Mesenchymal stem cell (in vitro differentiated cells and primary cell): Measurements from ENCODE around the gene CHCHD6.

Experiments
- DNase-seq: peaks from one replicate; pipeline ENCODE4 v3.0.0-alpha.2; 2013
- H2AFZ ChIP-seq: one replicate; pipeline ENCODE4 v1.6.1; 2013; ENCODE audit warnings: low read depth, mild to moderate bottlenecking, control low read depth, inconsistent platforms, low read length, moderate library complexity
- H2AK5ac ChIP-seq: 2 replicates; pipeline ENCODE4 v1.6.1; 2013; ENCODE audit warnings: low read length, moderate library complexity, mild to moderate bottlenecking, inconsistent platforms; ENCODE audit not compliant: severe bottlenecking
- H2BK120ac ChIP-seq: one replicate; pipeline ENCODE4 v1.6.1; 2013; ENCODE audit warnings: low read depth, mild to moderate bottlenecking, inconsistent platforms, low read length, moderate library complexity
- H2BK12ac ChIP-seq, 2 experiments: one replicate each; pipeline ENCODE4 v1.6.1; 2013; ENCODE audit warnings: inconsistent platforms in 2 of 2, low read length in 2 of 2, mild to moderate bottlenecking in 2 of 2, moderate library complexity in 2 of 2, control low read depth in 1 of 2
- H2BK15ac ChIP-seq: one replicate; pipeline ENCODE4 v1.6.1; 2013; ENCODE audit warnings: mild to moderate bottlenecking, low read depth, inconsistent platforms; ENCODE audit not compliant: poor library complexity, severe bottlenecking
- H2BK5ac ChIP-seq: 2 replicates; pipeline ENCODE4 v1.6.1; 2013; ENCODE audit warnings: low read depth, mild to moderate bottlenecking, low read length, control low read depth, inconsistent platforms; ENCODE audit not compliant: poor library complexity, severe bottlenecking
- H3K14ac ChIP-seq, 2 experiments: one replicate each; pipeline ENCODE4 v1.6.1; 2013; ENCODE audit warnings: inconsistent platforms in 2 of 2, low read length in 2 of 2, control low read depth in 1 of 2, mild to moderate bottlenecking in 1 of 2, moderate library complexity in 1 of 2
- H3K18ac ChIP-seq, 2 experiments: one replicate each; pipeline ENCODE4 v1.6.1; 2013; ENCODE audit warnings: inconsistent platforms in 2 of 2, low read length in 2 of 2, control low read depth in 1 of 2, low read depth in 1 of 2, mild to moderate bottlenecking in 1 of 2
- H3K23ac ChIP-seq, 2 experiments: one replicate each; pipeline ENCODE4 v1.6.1; 2013; ENCODE audit warnings: inconsistent platforms in 2 of 2, low read length in 2 of 2, mild to moderate bottlenecking in 2 of 2, moderate library complexity in 2 of 2, control low read depth in 1 of 2
- H3K27ac ChIP-seq: 2 replicates; pipeline ENCODE4 v1.5.1; 2013; ENCODE audit warnings: mild to moderate bottlenecking, moderate library complexity, low read length, control low read depth, inconsistent platforms; ENCODE audit not compliant: poor library complexity, severe bottlenecking
- H3K27me3 ChIP-seq, 2 experiments: 2 replicates each; pipeline versions ENCODE4 v1.6.1 to v1.7.0; 2013; ENCODE audit warnings: low read length in 2 of 2, mild to moderate bottlenecking in 2 of 2, moderate library complexity in 2 of 2, control low read depth in 1 of 2, inconsistent platforms in 1 of 2; ENCODE audit not compliant: control insufficient read depth in 1 of 2, insufficient read depth in 1 of 2
- H3K36me3 ChIP-seq, 2 experiments: 2 replicates each; pipeline versions ENCODE4 v1.6.1 to v1.7.0; 2013; ENCODE audit warnings: low read length in 2 of 2, control low read depth in 1 of 2, inconsistent platforms in 1 of 2, low read depth in 1 of 2, mild to moderate bottlenecking in 1 of 2; ENCODE audit not compliant: insufficient read depth in 2 of 2, control insufficient read depth in 1 of 2
- H3K4ac ChIP-seq, 2 experiments: one replicate each; pipeline ENCODE4 v1.6.1; 2013; ENCODE audit warnings: inconsistent platforms in 2 of 2, low read length in 2 of 2, mild to moderate bottlenecking in 2 of 2, moderate library complexity in 2 of 2, control low read depth in 1 of 2, low read depth in 1 of 2
- H3K4me1 ChIP-seq: 2 replicates; pipeline ENCODE4 v1.6.1; 2013; ENCODE audit warnings: low read depth, low read length, control low read depth; ENCODE audit not compliant: control insufficient read depth, insufficient read depth
- H3K4me2 ChIP-seq: 2 replicates; pipeline ENCODE4 v1.6.1; 2013; ENCODE audit warnings: low read length, mild to moderate bottlenecking, inconsistent platforms; ENCODE audit not compliant: poor library complexity, severe bottlenecking
- H3K4me3 ChIP-seq, 2 experiments: 2 replicates each; pipeline versions ENCODE4 v1.5.1 to v1.7.0; 2013; ENCODE audit warnings: low read length in 2 of 2, mild to moderate bottlenecking in 2 of 2, control low read depth in 1 of 2, low read depth in 1 of 2; ENCODE audit not compliant: insufficient read depth in 1 of 2
- H3K79me1 ChIP-seq: replicated peaks from 2 replicates; pipeline ENCODE4 v1.6.1; 2013; ENCODE audit warnings: mild to moderate bottlenecking, control low read depth, low read length, inconsistent platforms; ENCODE audit not compliant: poor library complexity, severe bottlenecking
- H3K9ac ChIP-seq: 2 replicates; pipeline ENCODE4 v1.7.0; 2013; ENCODE audit warnings: mild to moderate bottlenecking, low read length, moderate library complexity
- H3K9me3 ChIP-seq: 2 replicates; pipeline ENCODE4 v1.7.0; 2013; ENCODE audit warnings: mild to moderate bottlenecking, low read length; ENCODE audit not compliant: control insufficient read depth
- H4K8ac ChIP-seq: one replicate; pipeline ENCODE4 v1.6.1; 2013; ENCODE audit warnings: inconsistent platforms, mild to moderate bottlenecking, low read length, moderate library complexity
- H4K91ac ChIP-seq: one replicate; pipeline ENCODE4 v1.6.1; 2013; ENCODE audit warnings: mild to moderate bottlenecking, low read length, inconsistent platforms
- WGBS: methylation state at CpG from one replicate; pipeline ENCODE4 v1.1.7; 2013; ENCODE audit warnings: mixed read lengths; 5-methylcytosine and 5-hydroxymethylcytosine counted together

The CHCHD6 gene

DNA sequence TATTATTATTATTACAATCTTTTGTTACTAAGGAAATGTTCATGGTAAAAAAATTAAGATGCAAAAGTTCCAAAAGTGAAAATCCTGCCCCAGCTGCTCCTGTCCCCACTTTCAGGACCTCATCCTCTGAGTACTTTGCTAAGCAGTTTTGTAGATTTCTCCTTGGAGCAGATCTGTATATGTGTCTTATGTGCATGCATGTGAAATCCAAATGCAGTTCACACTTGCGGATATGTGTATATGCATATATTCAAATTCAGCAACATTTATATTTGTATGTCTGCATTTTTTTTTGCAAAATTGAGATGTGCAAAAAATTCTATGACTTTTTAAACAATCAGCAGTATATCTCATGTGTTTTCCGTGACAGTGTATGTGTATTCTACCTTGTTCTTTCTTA lies 19.2 kb downstream of the CHCHD6 start:
- Histone ChIP-seq H3K14ac (no peak overlapping the region), H3K4me3 (no peak overlapping the region), H3K4me2 (no peak overlapping the region), H3K4ac (no peak overlapping the region), H2BK15ac (no peak overlapping the region), H2BK5ac (no peak overlapping the region), H4K91ac (no peak overlapping the region), H3K18ac (no peak overlapping the region), H3K27ac (no peak overlapping the region), H4K8ac (no peak overlapping the region), H3K27me3 (no peaks in the 10 kb centered on the region), H3K79me1 (peaks cover 28% of the 10 kb centered on the region), H3K23ac (no peak overlapping the region), H3K9me3 (peaks cover 12% of the 10 kb centered on the region), H2AK5ac (no peak overlapping the region), H3K9ac (no peak overlapping the region), H2BK12ac (no peak overlapping the region), H3K4me1 (peaks cover 5% of the 10 kb centered on the region), H2BK120ac (no peak overlapping the region), H3K36me3 (peaks cover 7 to 12% of the 10 kb centered on the region in 2 experiments), H2AFZ (no peak overlapping the region)
- no peak for DNase-seq
- 100% methylated on average over 1 of the region's 2 CpGs for WGBS

DNA sequence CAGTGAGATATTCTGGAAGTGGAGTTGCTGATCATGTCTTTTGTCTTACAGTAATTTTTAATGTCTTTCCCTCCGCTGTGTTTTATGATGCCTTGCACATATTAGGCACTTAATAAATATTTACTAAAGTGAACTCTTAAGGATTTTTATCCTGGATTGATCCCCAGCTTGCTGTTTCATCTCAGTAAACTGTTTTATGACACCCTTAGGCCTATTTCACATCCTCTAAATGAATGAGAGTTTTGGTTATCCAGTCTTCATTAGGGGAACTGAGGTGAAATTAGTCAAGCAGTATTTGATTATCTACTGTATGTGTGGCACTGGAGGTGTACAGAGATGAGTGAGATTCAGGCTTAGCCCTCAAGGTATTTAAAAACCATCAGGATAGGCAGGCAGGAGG lies 19.8 kb downstream of the CHCHD6 start:
- H2BK15ac ChIP-seq = no peak overlapping the region
- DNase-seq = no peak
- no peak overlapping the region for H3K18ac ChIP-seq
- no peak overlapping the region for H2BK120ac ChIP-seq
- H3K9ac ChIP-seq = no peak overlapping the region
- no peak overlapping the region for H2AFZ ChIP-seq
- H3K4me2 ChIP-seq = no peak overlapping the region
- peaks cover 24% of the 10 kb centered on the region for H3K79me1 ChIP-seq
- H3K14ac ChIP-seq = no peak overlapping the region
- no peak overlapping the region for H2BK5ac ChIP-seq
- H3K4ac ChIP-seq = no peak overlapping the region
- H3K27ac ChIP-seq = no peak overlapping the region
- no peak overlapping the region for H3K23ac ChIP-seq
- peaks cover 7 to 11% of the 10 kb centered on the region in 2 experiments for H3K36me3 ChIP-seq
- peaks cover 12% of the 10 kb centered on the region for H3K9me3 ChIP-seq
- no CpG with 5 or more reads among the region's 1 CpG for WGBS
- no peak overlapping the region for H4K8ac ChIP-seq
- no peaks in the 10 kb centered on the region for H3K27me3 ChIP-seq
- H3K4me3 ChIP-seq = no peak overlapping the region
- peaks cover 2% of the 10 kb centered on the region for H3K4me1 ChIP-seq
- H2AK5ac ChIP-seq = no peak overlapping the region
- no peak overlapping the region for H2BK12ac ChIP-seq
- no peak overlapping the region for H4K91ac ChIP-seq

DNA sequence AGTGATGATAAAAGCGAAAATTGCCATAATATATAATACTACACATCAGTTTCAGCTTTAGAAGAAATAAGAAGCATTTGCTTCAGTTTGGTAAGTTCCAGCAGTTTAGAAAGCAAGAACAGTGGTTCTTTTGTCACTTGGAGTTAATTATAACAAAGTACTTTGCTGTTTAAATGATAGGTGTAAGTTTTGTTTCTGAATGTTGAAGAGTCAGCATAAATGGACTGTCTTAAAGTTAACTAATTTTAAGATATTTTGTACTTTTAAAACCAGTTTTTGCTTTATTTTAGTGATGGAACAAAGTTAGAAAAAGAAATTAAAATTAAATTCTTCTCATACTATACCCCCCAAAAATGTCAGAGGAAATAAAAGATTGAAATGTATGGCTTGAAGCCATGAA lies 24.6 kb downstream of the CHCHD6 start:
- no CpG with 5 or more reads among the region's 1 CpG for WGBS
- no peak overlapping the region for H3K23ac ChIP-seq
- no peak overlapping the region for H2BK120ac ChIP-seq
- H3K4me3 ChIP-seq = no peak overlapping the region
- DNase-seq = no peak
- H3K27ac ChIP-seq = no peak overlapping the region
- H2AFZ ChIP-seq = no peak overlapping the region
- H4K8ac ChIP-seq = no peak overlapping the region
- no peaks in the 10 kb centered on the region for H3K4me1 ChIP-seq
- H2BK12ac ChIP-seq = no peak overlapping the region
- no peak overlapping the region for H3K4me2 ChIP-seq
- no peak overlapping the region for H4K91ac ChIP-seq
- H3K27me3 ChIP-seq = no peaks in the 10 kb centered on the region
- peaks cover 12% of the 10 kb centered on the region for H3K9me3 ChIP-seq
- H2BK15ac ChIP-seq = no peak overlapping the region
- H3K18ac ChIP-seq = no peak overlapping the region
- no peak overlapping the region for H2AK5ac ChIP-seq
- H3K36me3 ChIP-seq = peaks cover 17 to 29% of the 10 kb centered on the region in 2 experiments
- H2BK5ac ChIP-seq = no peak overlapping the region
- peaks cover 18% of the 10 kb centered on the region for H3K79me1 ChIP-seq
- H3K14ac ChIP-seq = no peak overlapping the region
- H3K9ac ChIP-seq = no peak overlapping the region
- no peak overlapping the region for H3K4ac ChIP-seq

DNA sequence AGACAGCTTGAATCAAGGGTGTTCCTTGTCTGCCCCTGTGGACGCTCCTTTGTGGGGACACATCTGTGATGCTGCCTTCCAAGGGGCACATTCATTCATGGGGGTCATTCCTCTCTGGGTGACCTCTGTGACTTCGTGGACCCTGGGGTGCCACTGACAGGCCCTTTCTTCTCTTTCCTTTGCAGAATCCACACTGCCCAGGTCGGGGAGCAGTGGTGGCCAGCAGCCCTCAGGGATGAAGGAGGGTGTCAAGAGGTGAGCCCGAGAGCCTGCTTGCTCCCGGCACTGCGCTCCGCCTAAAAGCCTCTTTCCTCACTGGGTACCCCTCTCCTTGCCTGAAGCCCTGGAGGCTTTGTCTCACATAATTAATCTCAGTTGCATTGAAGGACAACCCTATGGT lies 26.3 kb downstream of the CHCHD6 start:
- Histone ChIP-seq H3K18ac (no peak overlapping the region), H3K4ac (peak overlapping the region in 1 of 2 experiments; percentile 42), H3K9me3 (peaks cover 4% of the 10 kb centered on the region), H3K4me1 (no peaks in the 10 kb centered on the region), H2BK15ac (no peak overlapping the region), H3K14ac (no peak overlapping the region), H3K4me2 (no peak overlapping the region), H3K27me3 (no peaks in the 10 kb centered on the region), H3K4me3 (no peak overlapping the region), H2BK12ac (no peak overlapping the region), H2AK5ac (no peak overlapping the region), H3K9ac (no peak overlapping the region), H2AFZ (no peak overlapping the region), H3K27ac (no peak overlapping the region), H2BK5ac (no peak overlapping the region), H4K8ac (no peak overlapping the region), H4K91ac (peak overlapping the region; percentile 53), H2BK120ac (peak overlapping the region; percentile 13), H3K79me1 (peaks cover 14% of the 10 kb centered on the region), H3K23ac (no peak overlapping the region), H3K36me3 (peaks cover 12 to 35% of the 10 kb centered on the region in 2 experiments)
- no peak for DNase-seq
- WGBS = 100% methylated on average over 2 of the region's 7 CpGs
